ENCODE data around the gene FAM120A. TPM values are rescaled to one million over a fixed set of nuclear protein-coding genes. Genes with fewer than 3 reads are reported as not detected.

FAM120A gene
- total and polyA plus RNA-seq, 9 of the 15 experiments (the other 6 are each of a cell fraction or from before 2014, with no cell fraction given) = 8.7 to 71.0 (median 42.2) TPM

DNA sequence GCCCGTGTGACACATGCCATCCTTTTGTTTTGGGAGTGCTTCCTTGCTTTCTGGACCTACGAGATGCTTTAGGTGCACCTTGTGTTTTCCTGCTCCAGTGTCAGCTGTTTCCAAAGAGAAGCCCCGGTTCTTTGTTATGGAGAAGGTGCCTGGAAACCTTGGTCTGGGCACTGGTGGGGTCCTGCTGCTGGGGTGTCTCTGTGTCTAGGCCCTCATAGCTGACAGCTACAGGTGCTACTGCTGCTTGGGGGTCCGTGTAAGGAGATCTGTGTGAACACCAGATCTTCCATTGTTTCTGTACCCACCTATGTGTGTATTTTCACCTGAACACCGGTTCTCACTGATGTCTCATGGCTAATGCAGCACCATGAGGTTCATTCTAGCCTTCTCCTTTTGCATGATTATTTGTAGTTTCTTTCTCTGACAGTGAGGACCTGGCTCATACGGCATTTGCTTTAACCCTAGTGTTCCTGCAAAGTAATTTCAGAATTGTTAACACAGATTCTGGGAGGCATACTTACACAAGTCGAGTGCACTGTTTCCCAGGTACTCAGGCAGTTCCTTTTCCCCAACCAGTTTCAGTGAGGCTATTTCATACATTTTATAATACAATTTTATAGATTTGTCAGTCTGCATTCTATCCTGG is 15.1 kb downstream of the FAM120A start:
- Histone ChIP-seq H3K4me2 (ENCODE audit: insufficient read depth, low read length) (peak overlapping the region; percentile 61), H3K9me1 (ENCODE audit: control insufficient read depth, insufficient read depth, low read length) (peaks cover 3% of the 10 kb centered on the region), H3K9me3 (replicated peaks; ENCODE audit: control insufficient read depth, insufficient read depth, low read depth, low read length) (no peaks in the 10 kb centered on the region), H3K27ac (ENCODE audit: extremely low read depth, low read depth, low read length) (peak overlapping the region; percentile 53; the same call in 2 of the 3 replicates), H3K9ac (ENCODE audit: insufficient read depth in 1 of 2, low read depth in 2 of 2, low read length in 2 of 2) (peak overlapping the region; percentile 0 to 32; a peak in 2 of 4 replicates), H3K4me1 (replicated peaks in 1 of 2; ENCODE audit: control insufficient read depth in 2 of 2, insufficient read depth in 2 of 2, low read length in 2 of 2) (peaks cover 8 to 31% of the 10 kb centered on the region in 2 experiments; a peak in 4 of 5 replicates), H3K36me3 (ENCODE audit: control insufficient read depth, insufficient read depth, low read length) (peaks cover 22% of the 10 kb centered on the region), H3K4me3 (no peak overlapping the region), H3K79me2 (ENCODE audit: control insufficient read depth, insufficient read depth, low read length) (peaks cover 100% of the 10 kb centered on the region), H4K20me1 (replicated peaks; ENCODE audit: control insufficient read depth, insufficient read depth, low read length) (peaks cover 11% of the 10 kb centered on the region), H2AFZ (ENCODE audit: low read depth, low read length) (no peak overlapping the region), H3K27me3 (ENCODE audit: control insufficient read depth in 2 of 2, insufficient read depth in 2 of 2, low read length in 2 of 2) (no peaks in the 10 kb centered on the region)
- CTCF ChIA-PET (ENCODE audit: low intra/inter-chr PET ratio) = no interaction called here
- intact Hi-C loops (cut with micrococcal nuclease) (no loop called here), in situ Hi-C loops (cut with MboI) (no loop called here)
- DNase-seq (ENCODE audit: extremely low read depth in 1 of 4, low spot score in 3 of 4) (no peak), ATAC-seq (peak; percentile 21), FAIRE-seq (peak; percentile 11)
- POLR2A ChIA-PET = interaction anchor here (0.5 to 4.1 kb wide), 5 partner anchors 10 to 135 kb away, joined by 3 to 53 read pairs (median 4); partner anchors contain the start of gene FAM120AOS
- TF ChIP-seq BRCA1 (IDR thresholded peaks at IDR 0.05) (no peak), BRCA1 (CRISPR knock-in tag; IDR thresholded peaks at IDR 0.05) (no peak), C11orf30 (IDR thresholded peaks at IDR 0.05; ENCODE audit: low read depth) (no peak), MCM2 (IDR thresholded peaks at IDR 0.05; ENCODE audit: low read depth) (no peak), ZNF644 (tag; IDR thresholded peaks at IDR 0.05; ENCODE audit: low read depth) (no peak), HDAC6 (IDR thresholded peaks at IDR 0.05; ENCODE audit: low read depth, low read length) (no peak), ZC3H11A (IDR thresholded peaks at IDR 0.05; ENCODE audit: low read depth, low read length) (no peak), ZNF586 (CRISPR knock-in tag; conservative IDR thresholded peaks at IDR 0.05) (no peak), RBM22 (IDR thresholded peaks at IDR 0.05; ENCODE audit: low read depth, low read length, poor library complexity, severe bottlenecking) (no peak), CBFA2T2 (conservative IDR thresholded peaks at IDR 0.05) (no peak)
- TF ChIP-seq, protein P1, sequence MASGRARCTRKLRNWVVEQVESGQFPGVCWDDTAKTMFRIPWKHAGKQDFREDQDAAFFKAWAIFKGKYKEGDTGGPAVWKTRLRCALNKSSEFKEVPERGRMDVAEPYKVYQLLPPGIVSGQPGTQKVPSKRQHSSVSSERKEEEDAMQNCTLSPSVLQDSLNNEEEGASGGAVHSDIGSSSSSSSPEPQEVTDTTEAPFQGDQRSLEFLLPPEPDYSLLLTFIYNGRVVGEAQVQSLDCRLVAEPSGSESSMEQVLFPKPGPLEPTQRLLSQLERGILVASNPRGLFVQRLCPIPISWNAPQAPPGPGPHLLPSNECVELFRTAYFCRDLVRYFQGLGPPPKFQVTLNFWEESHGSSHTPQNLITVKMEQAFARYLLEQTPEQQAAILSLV (tag; IDR thresholded peaks at IDR 0.05) = no peak
- no TSS peak for BruUV-seq (replicated peaks)
- 39% methylated on average over 7 of the region's 7 CpGs for WGBS (ENCODE audit: insufficient coverage, low coverage, missing lambda C conversion rate)
